GM19397 (cell line): ENCODE measurements around the gene COX19.
A peak's percentile ranks its signal among the peaks of the same experiment; 100 is the strongest.
"Not testable (repeated sequence)": the region's sequence is repeated elsewhere in the genome, so short reads cannot be mapped to it uniquely, and the experiment has no call there.

ENCODE experiments used
- ATAC-seq: cut with Tn5 transposase; IDR thresholded peaks from one replicate; pipeline ENCODE4 v1.9.1; 2021; ENCODE audit warnings: mild to moderate bottlenecking, moderate library complexity; ENCODE audit not compliant: unreplicated experiment

COX19 gene

DNA sequence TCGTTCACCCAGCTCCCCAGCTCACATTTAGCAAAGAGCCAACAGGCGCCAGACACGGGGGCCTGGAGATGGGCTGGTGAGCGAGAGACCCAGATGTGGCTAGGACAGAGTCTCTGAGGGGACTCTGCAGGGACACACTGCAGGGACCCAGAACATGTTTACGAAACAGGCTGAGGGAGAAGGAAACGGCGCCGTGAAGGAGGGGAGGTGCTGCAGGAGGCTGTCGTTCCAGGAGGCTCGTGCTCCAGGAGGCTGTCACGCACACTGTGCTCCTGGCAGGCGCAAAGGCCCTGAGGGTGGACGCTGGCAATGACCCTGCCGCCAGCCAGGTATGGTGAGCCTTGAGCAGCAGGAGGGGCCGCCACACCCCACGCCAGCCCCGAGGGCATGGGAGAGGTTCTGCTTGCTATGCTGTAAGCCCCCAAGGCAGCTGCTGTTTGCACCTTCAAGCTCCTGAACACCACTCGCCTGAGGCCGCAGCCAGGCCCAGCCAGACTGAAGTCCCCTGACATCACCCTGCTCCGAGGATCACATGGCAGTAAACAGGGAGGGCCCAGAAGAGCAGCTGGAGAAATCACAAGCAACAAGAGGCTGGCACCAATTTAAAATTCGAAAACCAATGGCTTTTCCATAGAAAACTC lies 48.2 kb downstream of the COX19 start:
- ATAC-seq = no peak

GRCh38 chr7:926061-927030 lies 49.0 kb downstream of the COX19 start:
- ATAC-seq = no peak

GRCh38 chr7:925601-926000 lies 49.7 kb downstream of the COX19 start:
- no peak for ATAC-seq

- peak; percentile 38 for ATAC-seq
These were observed 50.7 kb downstream of the COX19 start for GRCh38 chr7:924541-925231.

GRCh38 chr7:924042-924441 lies 51.3 kb downstream of the COX19 start:
- not testable (repeated sequence) for ATAC-seq

GRCh38 chr7:923108-924041 lies 52.0 kb downstream of the COX19 start:
- peak; percentile 73 for ATAC-seq

DNA sequence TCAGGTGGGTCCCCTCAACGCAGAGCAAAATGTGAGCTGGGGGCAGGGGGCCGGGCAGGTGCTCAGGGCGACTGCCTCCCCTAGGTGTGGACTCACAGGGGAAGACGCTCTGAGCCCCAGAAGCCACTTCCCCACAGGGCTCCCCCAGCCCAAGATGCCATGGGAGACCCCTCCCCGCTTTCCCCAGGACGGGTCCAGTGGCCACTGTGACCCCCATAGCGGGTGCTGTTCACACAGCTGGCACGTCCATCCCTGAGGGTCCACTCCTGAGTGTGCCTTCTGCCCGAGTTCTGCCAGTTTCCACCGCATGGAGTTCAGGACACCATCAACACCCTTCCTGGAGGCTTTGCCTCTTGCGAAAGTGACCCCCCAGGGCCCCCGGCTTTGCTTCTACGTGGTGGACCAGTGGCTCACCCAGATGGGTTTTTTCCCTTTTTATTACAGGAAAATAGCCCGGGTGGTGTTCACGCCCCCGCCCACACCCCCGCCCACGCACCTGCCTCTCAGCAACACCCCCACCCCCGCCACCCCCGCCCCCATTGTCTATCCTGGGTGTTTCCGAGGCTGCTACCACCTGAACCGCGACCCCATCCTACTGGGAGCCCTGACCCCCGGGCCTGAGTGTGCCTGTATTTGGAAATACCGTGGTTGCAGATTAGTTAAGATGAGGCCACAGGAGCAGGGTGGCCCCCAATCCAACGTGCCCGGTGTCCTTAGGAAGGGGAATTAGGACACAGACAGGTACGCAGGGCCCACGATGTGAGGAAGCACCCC lies 52.8 kb downstream of the COX19 start:
- no peak for ATAC-seq

- no peak for ATAC-seq
These were observed 53.6 kb downstream of the COX19 start for GRCh38 chr7:921581-922333.

DNA sequence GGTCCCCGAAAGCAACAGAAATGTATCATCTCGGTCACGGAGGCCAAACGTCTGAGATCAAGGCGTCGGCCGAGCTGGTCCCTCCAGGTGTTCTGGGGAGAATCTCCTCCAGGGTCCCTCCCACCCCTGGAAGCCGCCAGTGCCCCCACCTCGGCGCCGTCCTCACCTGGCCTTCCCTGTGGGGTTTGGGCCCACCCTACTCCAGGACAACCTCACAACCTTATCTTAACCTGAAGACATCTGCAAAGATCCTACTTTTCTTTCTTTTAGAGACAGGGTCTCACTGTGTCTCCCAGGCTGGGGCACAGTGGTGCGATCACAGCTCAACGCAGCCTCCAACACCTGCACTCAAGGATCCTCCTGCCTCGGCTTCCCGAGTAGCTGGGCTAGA lies 54.3 kb downstream of the COX19 start:
- ATAC-seq = no peak

DNA sequence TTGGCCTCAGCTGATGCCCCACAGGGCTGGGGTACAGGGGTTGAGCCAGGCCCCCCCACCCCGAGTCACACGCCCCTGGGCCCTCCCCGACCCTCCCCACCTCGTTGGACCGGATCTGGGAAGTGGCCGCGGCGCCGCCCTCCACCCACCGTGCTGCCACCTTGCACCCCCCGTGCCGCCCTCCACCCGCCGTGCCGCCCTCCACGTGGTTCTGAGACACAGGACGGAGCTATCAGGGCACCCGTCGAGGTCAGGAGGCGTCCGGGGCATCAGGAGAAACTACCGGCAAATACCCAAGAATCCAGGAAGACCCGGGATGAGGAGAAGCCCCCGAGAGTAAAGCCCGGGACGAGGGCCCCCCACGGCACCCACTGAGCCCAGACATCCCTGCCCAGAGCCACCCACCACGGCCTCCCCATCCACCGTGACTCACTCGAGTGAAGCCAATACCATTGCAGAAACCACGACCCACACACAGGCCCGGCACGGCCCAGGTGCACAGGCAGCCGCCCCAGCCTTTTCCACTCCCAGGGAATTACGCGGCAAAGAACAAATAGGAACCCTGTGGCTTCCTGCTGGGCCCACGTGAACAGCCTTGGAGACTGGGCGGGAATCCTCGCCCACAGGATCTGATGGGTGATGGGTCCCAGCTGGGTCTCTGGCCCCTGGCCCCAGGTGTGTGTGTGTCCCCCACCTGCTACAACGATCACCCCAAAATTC lies 54.8 kb downstream of the COX19 start:
- ATAC-seq = no peak

GRCh38 chr7:919924-920341 lies 55.4 kb downstream of the COX19 start:
- ATAC-seq = no peak

GRCh38 chr7:919114-919442 lies 56.3 kb downstream of the COX19 start:
- ATAC-seq = no peak

DNA sequence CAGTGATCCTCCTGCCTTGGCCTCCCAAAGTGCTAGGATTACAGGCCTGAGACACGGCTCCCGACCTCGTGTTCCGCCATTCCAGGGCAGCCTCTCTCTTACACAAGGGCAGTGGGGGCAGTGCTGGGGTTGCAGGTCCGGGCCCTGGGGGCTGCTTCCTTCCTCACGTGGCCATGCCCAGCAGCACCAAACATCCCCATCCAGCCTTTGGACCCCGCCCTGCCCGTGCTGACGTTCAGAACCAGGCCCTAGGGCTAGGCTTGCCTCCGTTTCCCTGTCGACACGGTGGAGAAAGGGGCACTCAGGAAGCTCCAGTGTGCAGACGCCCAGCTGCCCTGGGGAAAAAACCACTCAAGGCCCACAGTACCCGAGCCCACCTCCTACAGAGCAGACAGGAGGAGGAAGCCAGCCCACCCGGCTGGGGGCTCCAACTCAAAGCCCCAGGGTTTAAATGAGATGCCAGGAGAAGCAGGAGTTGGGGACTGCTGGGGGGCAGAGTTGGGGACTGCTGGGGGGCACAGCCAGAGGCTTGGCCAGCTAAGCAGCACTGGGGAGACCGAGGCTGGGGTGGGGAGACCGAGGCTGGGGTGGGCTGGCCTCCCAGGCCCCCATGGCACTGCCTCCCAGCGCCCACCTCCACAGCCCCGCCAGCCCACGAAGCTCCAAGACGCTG lies 56.8 kb downstream of the COX19 start:
- no peak for ATAC-seq

DNA sequence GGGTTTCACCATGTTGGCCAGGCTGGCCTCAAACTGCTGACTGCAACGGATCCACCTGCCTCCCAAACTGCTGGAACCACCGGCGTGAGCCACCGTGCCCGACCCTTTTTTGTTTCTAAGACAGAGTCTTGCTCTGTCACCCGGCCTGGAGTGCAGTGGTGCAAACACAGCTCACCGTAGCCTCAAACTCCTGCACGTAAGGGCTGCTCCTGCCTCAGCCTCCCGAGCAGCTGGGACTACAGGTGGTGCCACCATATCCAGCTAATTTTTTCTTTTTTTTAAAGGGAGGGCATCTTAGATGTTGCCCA lies 57.3 kb downstream of the COX19 start:
- no peak for ATAC-seq

GRCh38 chr7:917255-918117 lies 57.9 kb downstream of the COX19 start:
- ATAC-seq = no peak

GRCh38 chr7:916291-916941 lies 58.9 kb downstream of the COX19 start:
- ATAC-seq = no peak
